Mucosa of gallbladder (tissue), 1 donor: Measurements from ENCODE around the gene SH3BGR. TPM values are rescaled to one million over a fixed set of nuclear protein-coding genes. Genes with fewer than 3 reads are reported as not detected.

Experiments used
- DNase-seq: peaks from one replicate; pipeline ENCODE4 v3.0.0-alpha.2; 2020; ENCODE audit warnings: low spot score
- total RNA-seq: library from RNA; stranded (reverse); gene quantifications from one replicate; pipeline ENCODE4 v1.2.1, GENCODE V29; 2021
- donor health status: DM: no; HTN: no; CAD: no.

SH3BGR gene
- total RNA-seq, 1 donor from 2014 or later, result 22.3 TPM

- no peak for DNase-seq
Measured at GRCh38 chr21:39546522-39546921, 94.8 kb downstream of the SH3BGR start.

- no peak for DNase-seq
Measured at GRCh38 chr21:39552856-39553255, 101.1 kb downstream of the SH3BGR start.

GRCh38 chr21:39553331-39553730, 101.6 kb downstream of the SH3BGR start:
- DNase-seq, result no peak

GRCh38 chr21:39555911-39556590, 104.3 kb downstream of the SH3BGR start:
- no peak for DNase-seq

- no peak for DNase-seq
Measured at GRCh38 chr21:39559511-39559910, 107.7 kb downstream of the SH3BGR start.

- DNase-seq, result no peak
Measured at GRCh38 chr21:39561140-39561539, 109.4 kb downstream of the SH3BGR start.

- DNase-seq, result no peak
Measured at GRCh38 chr21:39562791-39563770, 111.3 kb downstream of the SH3BGR start.

GRCh38 chr21:39564200-39564599, 112.4 kb downstream of the SH3BGR start:
- DNase-seq, result no peak

Other genes starting within 250 kb of the SH3BGR start
- 41.0 TPM for gene BRWD1, start 138.3 kb upstream of the SH3BGR start, total RNA-seq
- gene HMGN1, start 102.9 kb upstream of the SH3BGR start, total RNA-seq, result 191 TPM
- 2.7 TPM for gene LCA5L, start 6.2 kb upstream of the SH3BGR start, total RNA-seq
- gene B3GALT5, start 161.0 kb downstream of the SH3BGR start, total RNA-seq, result 48.7 TPM